T-helper 22 cell (primary cell): Measurements from ENCODE around the gene TREML1.
"Not testable (repeated sequence)": the region's sequence is repeated elsewhere in the genome, so short reads cannot be mapped to it uniquely, and the experiment has no call there.

Source experiments
- DNase-seq: peaks from one replicate; pipeline ENCODE4 v3.0.0-alpha.2; 2020; ENCODE audit warnings: low read depth

The TREML1 gene

GRCh38 chr6:41153992-41154625 lies at the start of gene TREML1:
TREML1 (minus strand) TSS chr6:41154347; CDS start chr6:41154288, 59 bp downstream.
- no peak for DNase-seq

- DNase-seq, result no peak
Measured at GRCh38 chr6:41201764-41202173, 47.6 kb upstream of the TREML1 start.

- DNase-seq, result no peak
Measured at GRCh38 chr6:41200901-41201763, 47.0 kb upstream of the TREML1 start, which contains the start of gene TREML2. TREML2 (minus strand) TSS chr6:41201149; CDS start chr6:41201008, 141 bp downstream.

- DNase-seq, result peak; percentile 11
Measured at GRCh38 chr6:41200296-41200900, 46.3 kb upstream of the TREML1 start.

GRCh38 chr6:41199552-41200246 lies 45.6 kb upstream of the TREML1 start:
- no peak for DNase-seq

GRCh38 chr6:41197234-41197633 lies 43.1 kb upstream of the TREML1 start:
- DNase-seq, result no peak

GRCh38 chr6:41194386-41194785 lies 40.2 kb upstream of the TREML1 start:
- DNase-seq, result no peak

- no peak for DNase-seq
Measured at GRCh38 chr6:41193884-41194283, 39.7 kb upstream of the TREML1 start.

- DNase-seq, result no peak
Measured at GRCh38 chr6:41193171-41193734, 39.1 kb upstream of the TREML1 start.

- no peak for DNase-seq
Measured at GRCh38 chr6:41191569-41191968, 37.4 kb upstream of the TREML1 start.

GRCh38 chr6:41190791-41191190 lies 36.6 kb upstream of the TREML1 start:
- no peak for DNase-seq

GRCh38 chr6:41189967-41190366 lies 35.8 kb upstream of the TREML1 start:
- no peak for DNase-seq

- not testable (repeated sequence) for DNase-seq
Measured at GRCh38 chr6:41189046-41189445, 34.9 kb upstream of the TREML1 start.

- no peak for DNase-seq
Measured at GRCh38 chr6:41187924-41188886, 34.1 kb upstream of the TREML1 start.

- DNase-seq, result no peak
Measured at GRCh38 chr6:41186031-41186562, 31.9 kb upstream of the TREML1 start.

GRCh38 chr6:41184761-41185160 lies 30.6 kb upstream of the TREML1 start:
- DNase-seq, result no peak

- no peak for DNase-seq
Measured at GRCh38 chr6:41182069-41183034, 28.2 kb upstream of the TREML1 start.

- DNase-seq, result no peak
Measured at GRCh38 chr6:41181566-41181965, 27.4 kb upstream of the TREML1 start.

- DNase-seq, result no peak
Measured at GRCh38 chr6:41179163-41179562, 25.0 kb upstream of the TREML1 start.
